GM19395 (cell line): ENCODE measurements around the gene AOC3.
"Not testable (repeated sequence)": the region's sequence is repeated elsewhere in the genome, so short reads cannot be mapped to it uniquely, and the experiment has no call there.

ENCODE experiments used
- ATAC-seq: cut with Tn5 transposase; IDR thresholded peaks from one replicate; pipeline ENCODE4 v1.9.1; 2021; ENCODE audit warnings: mild to moderate bottlenecking, moderate library complexity; ENCODE audit not compliant: unreplicated experiment

Gene AOC3

GRCh38 chr17:42891539-42892152, 40.6 kb downstream of the AOC3 start:
- ATAC-seq = no peak

DNA sequence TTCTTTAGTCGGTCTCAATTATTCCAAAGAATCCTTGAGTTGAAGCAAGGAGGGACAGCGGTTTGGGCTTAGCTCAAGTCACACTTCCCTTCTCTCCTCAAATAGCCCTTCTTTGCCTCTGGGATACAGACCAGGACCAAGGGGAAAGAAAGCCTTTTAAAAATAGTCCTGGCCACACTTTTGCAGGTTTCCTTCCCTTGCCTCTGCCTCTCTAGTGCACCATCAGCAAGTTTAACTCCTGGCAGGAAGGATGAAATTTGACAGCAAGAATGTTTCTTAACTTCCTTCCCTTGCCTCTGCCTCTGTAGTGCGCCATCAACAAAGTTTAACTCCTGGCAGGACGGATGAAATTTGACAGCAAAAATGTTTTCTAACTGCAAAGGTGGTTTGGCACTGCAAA, 42.4 kb downstream of the AOC3 start:
- no peak for ATAC-seq

- ATAC-seq = no peak
These were observed 43.5 kb downstream of the AOC3 start for GRCh38 chr17:42894283-42895184.

DNA sequence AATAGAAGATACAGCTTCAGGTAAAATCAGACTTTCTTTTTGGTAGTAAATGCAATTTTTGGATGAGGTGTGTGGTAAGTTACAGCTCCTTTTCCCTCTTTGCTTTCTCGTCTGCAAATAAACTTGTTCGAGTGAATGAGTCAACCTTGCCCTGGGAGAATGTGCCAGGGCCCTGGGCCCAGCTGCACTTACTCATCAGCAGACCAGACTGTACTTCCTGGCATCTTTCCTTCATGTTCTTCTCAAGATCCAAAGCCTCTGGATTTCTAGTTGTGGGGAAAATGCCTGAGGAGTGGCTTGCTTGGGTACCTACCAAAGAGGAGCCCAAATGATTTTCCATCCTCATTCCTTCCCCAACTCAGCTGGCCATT, 44.2 kb downstream of the AOC3 start:
- ATAC-seq = no peak

GRCh38 chr17:42898147-42898811, 47.3 kb downstream of the AOC3 start:
- ATAC-seq = no peak

DNA sequence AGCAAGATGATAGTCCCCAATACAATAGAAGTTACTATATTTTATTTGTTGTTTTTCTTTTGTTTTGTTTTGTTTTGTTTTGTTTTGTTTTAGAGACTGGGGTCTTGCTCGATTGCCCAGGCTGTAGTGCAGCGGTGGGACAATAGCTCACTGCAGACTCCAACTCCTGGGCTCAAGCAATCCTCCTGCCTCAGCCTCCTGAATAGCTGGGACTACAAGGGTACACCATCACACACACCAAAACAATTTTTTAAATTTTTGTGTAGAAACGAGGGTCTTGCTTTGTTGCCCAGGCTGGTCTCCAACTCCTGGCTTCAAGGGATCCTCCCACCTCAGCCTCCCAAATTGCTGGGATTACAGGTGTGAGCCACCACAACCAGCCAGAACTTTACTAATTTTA, 49.0 kb downstream of the AOC3 start:
- ATAC-seq = not testable (repeated sequence)

DNA sequence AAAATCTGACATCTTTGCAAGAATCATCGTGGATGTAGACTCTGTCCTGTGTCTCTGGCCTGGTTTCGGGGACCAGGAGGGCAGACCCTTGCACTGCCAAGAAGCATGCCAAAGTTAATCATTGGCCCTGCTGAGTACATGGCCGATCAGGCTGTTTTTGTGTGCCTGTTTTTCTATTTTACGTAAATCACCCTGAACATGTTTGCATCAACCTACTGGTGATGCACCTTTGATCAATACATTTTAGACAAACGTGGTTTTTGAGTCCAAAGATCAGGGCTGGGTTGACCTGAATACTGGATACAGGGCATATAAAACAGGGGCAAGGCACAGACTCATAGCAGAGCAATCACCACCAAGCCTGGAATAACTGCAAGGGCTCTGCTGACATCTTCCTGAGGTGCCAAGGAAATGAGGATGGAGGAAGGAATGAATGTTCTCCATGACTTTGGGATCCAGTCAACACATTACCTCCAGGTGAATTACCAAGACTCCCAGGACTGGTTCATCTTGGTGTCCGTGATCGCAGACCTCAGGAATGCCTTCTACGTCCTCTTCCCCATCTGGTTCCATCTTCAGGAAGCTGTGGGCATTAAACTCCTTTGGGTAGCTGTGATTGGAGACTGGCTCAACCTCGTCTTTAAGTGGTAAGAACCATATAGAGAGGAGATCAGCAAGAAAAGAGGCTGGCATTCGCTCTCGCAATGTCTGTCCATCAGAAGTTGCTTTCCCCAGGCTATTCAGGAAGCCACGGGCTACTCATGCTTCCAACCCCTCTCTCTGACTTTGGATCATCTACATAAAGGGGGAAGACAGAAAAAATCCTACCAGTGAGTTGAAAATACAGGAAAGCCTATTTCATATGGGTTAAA, 49.7 kb downstream of the AOC3 start, which contains the start of gene G6PC1:
Gene G6PC1 (plus strand): TSS at position 340 of the 872 bp plus-strand sequence. CDS start 78 bp downstream, at position 418.
- ATAC-seq = no peak

DNA sequence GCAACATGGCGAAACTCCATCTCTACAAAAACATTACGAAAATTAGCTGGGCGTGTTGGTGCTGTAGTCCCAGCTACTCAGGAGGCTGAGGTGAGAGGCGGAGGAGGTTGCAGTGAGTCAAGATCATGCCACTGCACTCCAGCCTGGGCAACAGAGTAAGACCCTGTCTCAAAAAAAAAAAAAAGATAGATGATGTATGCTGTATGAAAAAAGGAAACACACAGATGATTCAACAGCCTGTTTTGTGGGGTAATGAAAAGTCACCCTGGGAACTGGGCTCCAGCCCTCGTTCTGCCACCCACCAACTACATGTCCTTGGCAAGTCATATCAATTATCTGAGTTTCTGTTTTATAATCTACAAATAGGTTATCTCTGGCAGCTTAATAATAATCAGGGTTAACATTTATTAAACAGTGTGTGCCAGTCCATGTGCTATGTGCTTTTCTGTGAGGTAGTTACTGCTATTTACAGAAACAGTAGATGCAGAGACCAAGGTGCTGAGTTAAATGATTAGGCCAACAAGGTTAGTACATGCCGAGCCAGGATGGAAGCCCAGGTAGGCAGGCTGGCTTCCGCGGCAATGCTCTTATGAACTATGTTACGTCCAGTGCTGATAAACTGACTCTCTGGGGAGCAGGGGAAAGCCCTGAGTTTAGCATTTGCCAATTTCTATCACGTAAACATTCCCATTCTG, 50.7 kb downstream of the AOC3 start:
- no peak for ATAC-seq

DNA sequence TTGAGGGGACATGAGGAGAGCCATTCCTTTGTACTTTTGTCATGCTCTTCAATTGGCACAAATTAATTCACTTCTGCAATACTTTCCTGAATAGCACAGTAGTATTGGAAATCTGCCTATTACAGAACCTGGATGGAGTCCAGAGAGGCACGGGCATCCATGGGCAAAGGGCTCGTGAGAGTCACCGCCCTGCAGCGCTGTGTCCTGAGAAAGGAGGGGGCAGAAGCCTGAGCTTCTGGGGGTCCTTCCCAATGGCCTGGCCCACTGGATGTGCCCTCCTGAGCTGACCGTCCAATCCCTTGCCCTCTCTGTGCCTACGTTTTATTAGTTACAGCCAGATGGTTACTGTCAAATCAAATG, 53.1 kb downstream of the AOC3 start:
- no peak for ATAC-seq

DNA sequence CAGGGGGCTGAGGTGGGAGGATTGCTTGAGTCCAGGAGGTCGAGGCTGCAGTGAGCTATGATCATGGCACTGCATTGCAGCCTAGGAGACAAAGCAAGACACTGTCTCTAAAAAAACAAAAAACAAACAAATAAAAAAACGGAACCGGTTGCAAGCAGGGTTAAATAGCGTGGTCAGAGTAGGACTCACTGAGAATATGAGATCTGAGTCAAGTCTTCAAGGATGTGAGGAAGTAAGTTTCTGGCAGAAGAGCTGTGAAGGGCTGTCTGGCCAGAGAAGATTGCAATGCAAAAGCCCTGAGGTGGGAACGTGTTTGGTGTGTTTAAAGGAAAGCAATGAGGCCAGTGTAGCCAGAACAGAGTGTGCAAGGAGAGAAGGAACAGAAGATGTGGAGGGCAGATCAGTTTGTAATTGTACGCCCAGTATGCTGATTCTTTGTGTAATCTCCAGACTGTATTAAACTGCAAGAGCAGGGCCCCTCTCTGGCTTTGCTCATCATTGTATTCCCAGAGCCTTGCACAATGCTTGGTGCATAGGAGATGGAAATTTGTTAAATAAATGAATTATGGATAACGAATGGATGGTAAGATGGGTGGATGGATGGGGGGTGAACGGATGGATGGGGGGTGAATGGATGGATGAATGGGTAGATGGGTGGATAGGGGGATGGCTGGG, 55.9 kb downstream of the AOC3 start:
- no peak for ATAC-seq
